Pancreas (tissue), 10 donors: Measurements from ENCODE around the gene SV2C. TPM values are rescaled to one million over a fixed set of nuclear protein-coding genes. Genes with fewer than 3 reads are reported as not detected.

Source experiments
- ATAC-seq, 4 donors: fragments of 200-7000 bp; cut with Tn5 transposase; one replicate each; pipeline versions ENCODE4 v1.8.0 to v1.9.1; 2020; ENCODE audit warnings: mild to moderate bottlenecking in 4 of 4, moderate library complexity in 4 of 4
- DNase-seq, 6 donors: peaks; one replicate each; pipeline ENCODE4 v3.0.0-alpha.2; 2020
- FAIRE-seq: peaks from 2 replicates; lab custom pipeline; 2012; peaks lifted over from hg19 to GRCh38; lab: Jason Lieb, UNC
- H3K27ac ChIP-seq, 4 donors: fragments of 200-600 bp; sonication (generic); 1 replicate in 3 of 4; 2 replicates in 1 of 4; pipeline versions ENCODE4 v1.5.0 to v1.8.0; 2020
- H3K27me3 ChIP-seq, 4 donors: fragments of 200-600 bp; one replicate each; pipeline ENCODE4 v1.8.0; 2021
- H3K36me3 ChIP-seq, 3 donors: fragments of 200-600 bp; sonication (generic) in 1 of 3; one replicate each; pipeline versions ENCODE4 v1.5.0 to v1.8.0; 2020 to 2021
- H3K4me1 ChIP-seq, 3 donors: fragments of 200-600 bp; one replicate each; pipeline ENCODE4 v1.8.0; 2021
- H3K4me3 ChIP-seq, 4 donors: fragments of 200-600 bp; sonication (generic) in 2 of 4; one replicate each; pipeline versions ENCODE4 v1.5.0 to v1.8.0; 2020 to 2021
- H3K9me3 ChIP-seq, 4 donors: fragments of 200-600 bp; one replicate each; pipeline ENCODE4 v1.8.0; 2021
- WGBS, 2 donors: extraction: QIAGEN DNeasy Blood & Tissue Kit; methylation state at CpG; one replicate each; pipeline ENCODE4 v1.1.7; 2013; 5-methylcytosine and 5-hydroxymethylcytosine counted together
- intact Hi-C, 3 donors: fragments of 100-400 bp; cut with DNase I; formaldehyde crosslinking; loops; one replicate each; pipeline versions ENCODE4 v1.11.1 to v1.14.2; 2022
- polyA plus RNA-seq, 2 donors: library from polyadenylated mRNA; stranded (reverse); fragments of 200-250 nt; gene quantifications; one replicate each; pipeline ENCODE4 v1.2.3, GENCODE V29; 2013
- total RNA-seq, 6 donors: library from RNA; stranded (reverse); fragmentation: NEBNext Ultra II Directional in 4 of 6; extraction: Animal tissue kit (Norgen Biotek cat#: 25700) in 4 of 6; gene quantifications; one replicate each; pipeline versions ENCODE4 v1.2.1 to v1.2.4, GENCODE V29; 2021 to 2023
- TF ChIP-seq, protein P1 (sequence below), 4 donors: fragments of 200-600 bp; sonication (generic) in 3 of 4; IDR thresholded peaks; one replicate each; pipeline versions ENCODE4 v1.5.0 to v1.8.0; 2021; ENCODE audit warnings: antibody characterized with exemption in 4 of 4
- donor health status: healthy with polysubstance abuse.
- donor health status: DM: no; HTN: no; CAD: no; lungs with moderate emphysema.
- donor health status: DM: no; HTN: no; CAD: no.
- donor health status: control.
- donor health status: control.
- donor health status: Bipolar disorder and iron deficiency.
- donor health status: DM: yes; HTN: yes; CAD: no.
- donor health status: DM: no; HTN: no; CAD: no.
- donor health status: DM: no; HTN: no; CAD: no.
- donor health status: DM: yes; HTN: yes; CAD: no.

SV2C gene
- total and polyA plus RNA-seq, 8 donors: 0.05 to 0.18 (median 0.08) TPM; not detected in 1

DNA sequence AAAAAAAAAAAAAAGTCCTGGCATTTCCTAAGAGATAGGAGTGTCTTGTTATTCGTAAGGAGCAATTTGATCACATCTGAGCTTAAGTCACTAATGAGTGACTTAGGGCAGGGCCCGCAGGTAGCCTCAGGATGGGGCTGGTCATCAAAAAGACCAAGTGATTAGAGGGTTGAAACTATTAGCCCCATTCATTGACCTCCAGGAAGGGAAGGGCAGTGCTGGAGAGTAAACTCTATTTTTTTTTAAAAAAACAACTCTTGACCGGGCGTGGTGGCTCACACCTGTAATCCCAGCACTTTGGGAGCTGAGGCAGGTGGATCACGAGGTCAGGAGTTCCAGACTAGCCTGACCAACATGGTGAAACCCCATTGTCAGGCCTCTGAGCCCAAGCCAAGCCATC lies 273.7 kb downstream of the SV2C start:
- intact Hi-C loops: no loop called here
- Histone ChIP-seq H3K36me3 (no peaks in the 10 kb centered on the region), H3K4me3 (no peak overlapping the region), H3K9me3 (no peaks in the 10 kb centered on the region), H3K27me3 (no peaks in the 10 kb centered on the region), H3K27ac (no peak overlapping the region), H3K4me1 (no peaks in the 10 kb centered on the region)
- no peak for ATAC-seq
- 89 to 92% methylated on average over 5 of the region's 5 CpGs for WGBS, 2 donors
- DNase-seq: no peak
- TF ChIP-seq, protein P1, sequence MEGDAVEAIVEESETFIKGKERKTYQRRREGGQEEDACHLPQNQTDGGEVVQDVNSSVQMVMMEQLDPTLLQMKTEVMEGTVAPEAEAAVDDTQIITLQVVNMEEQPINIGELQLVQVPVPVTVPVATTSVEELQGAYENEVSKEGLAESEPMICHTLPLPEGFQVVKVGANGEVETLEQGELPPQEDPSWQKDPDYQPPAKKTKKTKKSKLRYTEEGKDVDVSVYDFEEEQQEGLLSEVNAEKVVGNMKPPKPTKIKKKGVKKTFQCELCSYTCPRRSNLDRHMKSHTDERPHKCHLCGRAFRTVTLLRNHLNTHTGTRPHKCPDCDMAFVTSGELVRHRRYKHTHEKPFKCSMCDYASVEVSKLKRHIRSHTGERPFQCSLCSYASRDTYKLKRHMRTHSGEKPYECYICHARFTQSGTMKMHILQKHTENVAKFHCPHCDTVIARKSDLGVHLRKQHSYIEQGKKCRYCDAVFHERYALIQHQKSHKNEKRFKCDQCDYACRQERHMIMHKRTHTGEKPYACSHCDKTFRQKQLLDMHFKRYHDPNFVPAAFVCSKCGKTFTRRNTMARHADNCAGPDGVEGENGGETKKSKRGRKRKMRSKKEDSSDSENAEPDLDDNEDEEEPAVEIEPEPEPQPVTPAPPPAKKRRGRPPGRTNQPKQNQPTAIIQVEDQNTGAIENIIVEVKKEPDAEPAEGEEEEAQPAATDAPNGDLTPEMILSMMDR (IDR thresholded peaks at IDR 0.05): no peak
- no peak for FAIRE-seq

DNA sequence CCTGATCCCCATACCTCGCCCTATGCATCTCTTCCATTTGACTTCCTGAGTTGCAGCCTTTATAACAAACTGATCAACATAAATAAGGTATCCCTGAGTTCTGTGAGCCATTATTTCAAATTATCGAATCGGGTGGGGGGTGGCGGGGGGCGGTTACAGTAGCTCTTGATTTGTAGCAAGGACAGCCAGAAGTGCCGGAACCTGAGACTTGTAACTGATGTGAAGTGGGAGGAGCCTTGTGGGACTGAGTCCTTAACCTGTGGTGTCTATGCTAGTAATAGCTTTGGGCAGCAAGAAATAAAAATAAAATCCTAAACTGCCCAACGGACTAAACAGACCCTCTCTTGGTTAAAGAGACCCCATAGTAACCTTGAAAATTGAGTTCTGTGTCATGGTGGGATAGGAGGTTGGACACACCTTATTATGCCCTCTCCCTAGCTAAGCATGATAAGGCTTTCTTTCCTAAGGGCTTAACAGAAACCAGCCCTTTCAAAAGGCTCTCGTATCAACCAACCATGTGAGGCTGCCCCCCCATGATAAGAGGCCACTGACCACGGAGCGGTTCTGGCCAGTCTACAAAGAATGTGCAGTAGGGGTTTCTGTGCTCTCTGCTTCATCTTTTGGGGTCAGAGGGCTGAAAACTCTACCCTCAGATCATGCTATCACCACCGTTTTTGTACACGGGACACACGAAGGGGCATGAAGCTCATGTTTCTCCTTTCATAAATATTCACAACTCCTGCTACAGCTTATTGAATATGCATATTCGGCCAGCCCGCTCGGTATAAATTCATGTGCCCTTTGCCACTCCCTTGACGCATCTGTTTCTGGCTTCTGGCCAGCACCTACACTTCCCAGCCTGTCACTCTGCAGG lies 280.4 kb downstream of the SV2C start:
- Histone ChIP-seq H3K27me3 (no peaks in the 10 kb centered on the region), H3K27ac (no peak overlapping the region), H3K9me3 (no peaks in the 10 kb centered on the region), H3K36me3 (no peaks in the 10 kb centered on the region), H3K4me1 (peaks cover 0 to 5% (median 4%) of the 10 kb centered on the region in 3 donors), H3K4me3 (peak overlapping the region in 2 of 4 donors; percentile 11 to 17)
- peak; percentile 49 to 81 (median 62) for DNase-seq
- WGBS, 2 donors: 32 to 33% methylated on average over 17 of the region's 17 CpGs
- FAIRE-seq: no peak
- ATAC-seq: peak; percentile 90 to 94 (median 92)
- TF ChIP-seq, protein P1 (IDR thresholded peaks at IDR 0.05): no peak
- intact Hi-C loops: no loop called here

DNA sequence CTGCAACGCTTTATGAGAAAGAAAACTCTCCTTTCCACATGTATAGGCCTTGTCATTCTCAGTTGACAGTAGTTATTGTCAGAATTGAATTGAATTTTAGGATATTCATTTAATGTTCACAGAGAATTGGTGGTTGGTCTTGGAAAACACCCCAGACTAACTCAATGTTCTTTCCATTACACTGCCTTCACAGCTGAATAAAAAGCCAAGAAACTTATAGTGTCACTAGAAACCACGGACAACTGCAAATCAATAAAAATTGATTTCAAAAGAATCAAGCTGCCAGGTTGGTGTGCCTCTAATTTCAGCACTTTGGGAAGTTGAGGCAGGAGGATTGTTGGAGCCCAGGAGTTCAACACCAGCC lies 281.0 kb downstream of the SV2C start:
- H3K9me3 ChIP-seq: no peaks in the 10 kb centered on the region
- H3K4me3 ChIP-seq: peak overlapping the region in 1 of 4 donors; percentile 11
- DNase-seq: no peak
- peaks cover 0 to 5% (median 4%) of the 10 kb centered on the region in 3 donors for H3K4me1 ChIP-seq
- FAIRE-seq: no peak
- intact Hi-C loops: no loop called here
- 9 to 15% methylated on average over 2 of the region's 2 CpGs for WGBS, 2 donors
- H3K27me3 ChIP-seq: no peaks in the 10 kb centered on the region
- no peaks in the 10 kb centered on the region for H3K36me3 ChIP-seq
- no peak overlapping the region for H3K27ac ChIP-seq
- ATAC-seq: peak; percentile 12 to 42 (median 22)
- TF ChIP-seq, protein P1 (IDR thresholded peaks at IDR 0.05): no peak

DNA sequence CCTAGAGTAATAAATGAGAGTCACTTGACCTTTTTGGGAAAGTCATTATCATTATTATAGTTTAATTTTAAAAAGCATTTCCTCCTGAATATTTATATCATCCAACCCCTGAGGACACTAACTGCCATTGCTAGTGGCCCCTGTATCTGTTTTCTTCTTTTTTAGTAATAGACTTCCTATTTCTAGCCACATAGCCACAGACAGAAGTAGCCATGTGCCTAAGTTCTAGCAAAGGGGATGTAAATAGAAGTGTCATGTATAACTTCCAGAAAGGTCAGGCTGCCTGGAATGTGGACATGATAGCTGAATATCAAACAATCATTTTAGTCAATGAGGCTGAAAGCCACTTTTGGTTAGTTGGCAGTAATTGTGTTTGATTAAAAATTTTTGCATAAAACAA lies 282.4 kb downstream of the SV2C start:
- Histone ChIP-seq H3K4me3 (no peak overlapping the region), H3K27me3 (no peaks in the 10 kb centered on the region), H3K9me3 (no peaks in the 10 kb centered on the region), H3K36me3 (no peaks in the 10 kb centered on the region), H3K27ac (no peak overlapping the region), H3K4me1 (peaks cover 0 to 5% (median 4%) of the 10 kb centered on the region in 3 donors)
- intact Hi-C loops: no loop called here
- no peak for FAIRE-seq
- DNase-seq: no peak
- TF ChIP-seq, protein P1 (IDR thresholded peaks at IDR 0.05): no peak
- ATAC-seq: no peak

DNA sequence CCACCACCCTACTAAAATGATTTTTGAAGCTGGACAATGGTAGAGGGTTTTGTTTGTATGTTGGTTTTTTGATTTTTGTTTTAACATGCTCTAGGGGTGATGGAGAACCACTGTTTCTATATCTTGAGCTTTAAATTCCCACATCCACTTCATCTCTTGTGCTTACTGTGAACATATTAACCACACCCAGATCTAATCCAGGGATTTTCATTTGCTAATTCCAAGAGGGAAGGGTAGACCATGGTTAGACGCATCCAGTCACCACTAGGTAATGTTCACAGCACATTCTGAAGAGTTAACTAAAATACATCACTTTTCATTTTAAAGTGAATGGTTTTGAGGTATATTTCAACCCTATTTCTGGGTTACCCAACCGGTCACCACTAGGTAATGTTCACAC lies 283.4 kb downstream of the SV2C start:
- 92 to 100% methylated on average over 2 of the region's 2 CpGs for WGBS, 2 donors
- no peak for FAIRE-seq
- TF ChIP-seq, protein P1 (IDR thresholded peaks at IDR 0.05): no peak
- H3K27ac ChIP-seq: no peak overlapping the region
- H3K4me3 ChIP-seq: no peak overlapping the region
- no peaks in the 10 kb centered on the region for H3K36me3 ChIP-seq
- H3K27me3 ChIP-seq: no peaks in the 10 kb centered on the region
- DNase-seq: no peak
- intact Hi-C loops: no loop called here
- H3K9me3 ChIP-seq: no peaks in the 10 kb centered on the region
- peaks cover 0 to 5% (median 4%) of the 10 kb centered on the region in 3 donors for H3K4me1 ChIP-seq
- ATAC-seq: no peak
